ENCODE data around the gene LRRC17.

Gene LRRC17

GRCh38 chr7:102979670-102980069, 66.9 kb downstream of the LRRC17 start:
- H3K4me1 Mint-ChIP-seq (ENCODE audit: low read depth) = no peaks in the 10 kb centered on the region
- H3K36me3 Mint-ChIP-seq (ENCODE audit: low read depth) = no peaks in the 10 kb centered on the region
- H3K9me3 Mint-ChIP-seq = no peaks in the 10 kb centered on the region
- no peak overlapping the region for H3K27ac Mint-ChIP-seq
- H3K27me3 Mint-ChIP-seq = no peaks in the 10 kb centered on the region
- H3K4me3 Mint-ChIP-seq = no peak overlapping the region

GRCh38 chr7:102981451-102981850, 68.7 kb downstream of the LRRC17 start:
- no peak overlapping the region for H3K27ac Mint-ChIP-seq
- no peaks in the 10 kb centered on the region for H3K4me1 Mint-ChIP-seq (ENCODE audit: low read depth)
- H3K27me3 Mint-ChIP-seq = no peaks in the 10 kb centered on the region
- no peaks in the 10 kb centered on the region for H3K36me3 Mint-ChIP-seq (ENCODE audit: low read depth)
- no peaks in the 10 kb centered on the region for H3K9me3 Mint-ChIP-seq
- no peak overlapping the region for H3K4me3 Mint-ChIP-seq

- H3K4me3 Mint-ChIP-seq = no peak overlapping the region
- no peaks in the 10 kb centered on the region for H3K27me3 Mint-ChIP-seq
- H3K4me1 Mint-ChIP-seq (ENCODE audit: low read depth) = no peaks in the 10 kb centered on the region
- no peaks in the 10 kb centered on the region for H3K36me3 Mint-ChIP-seq (ENCODE audit: low read depth)
- H3K27ac Mint-ChIP-seq = no peak overlapping the region
- H3K9me3 Mint-ChIP-seq = no peaks in the 10 kb centered on the region
Observed at GRCh38 chr7:102982235-102982634, 69.4 kb downstream of the LRRC17 start.

GRCh38 chr7:102983602-102984001, 70.8 kb downstream of the LRRC17 start:
- no peaks in the 10 kb centered on the region for H3K9me3 Mint-ChIP-seq
- no peaks in the 10 kb centered on the region for H3K4me1 Mint-ChIP-seq (ENCODE audit: low read depth)
- no peaks in the 10 kb centered on the region for H3K36me3 Mint-ChIP-seq (ENCODE audit: low read depth)
- no peaks in the 10 kb centered on the region for H3K27me3 Mint-ChIP-seq
- no peak overlapping the region for H3K4me3 Mint-ChIP-seq
- no peak overlapping the region for H3K27ac Mint-ChIP-seq

- Mint-ChIP-seq H3K27me3 (no peaks in the 10 kb centered on the region), H3K27ac (no peak overlapping the region), H3K36me3 (ENCODE audit: low read depth) (no peaks in the 10 kb centered on the region), H3K4me1 (ENCODE audit: low read depth) (no peaks in the 10 kb centered on the region), H3K4me3 (no peak overlapping the region), H3K9me3 (no peaks in the 10 kb centered on the region)
Observed at GRCh38 chr7:102985176-102985783, 72.5 kb downstream of the LRRC17 start.

GRCh38 chr7:102988088-102988487, 75.3 kb downstream of the LRRC17 start:
- H3K36me3 Mint-ChIP-seq (ENCODE audit: low read depth) = no peaks in the 10 kb centered on the region
- no peaks in the 10 kb centered on the region for H3K27me3 Mint-ChIP-seq
- no peaks in the 10 kb centered on the region for H3K9me3 Mint-ChIP-seq
- H3K4me3 Mint-ChIP-seq = no peak overlapping the region
- H3K4me1 Mint-ChIP-seq (ENCODE audit: low read depth) = peaks cover 6% of the 10 kb centered on the region
- no peak overlapping the region for H3K27ac Mint-ChIP-seq

GRCh38 chr7:102988631-102989560, 76.1 kb downstream of the LRRC17 start:
- Mint-ChIP-seq H3K4me3 (no peak overlapping the region), H3K9me3 (no peaks in the 10 kb centered on the region), H3K36me3 (ENCODE audit: low read depth) (no peaks in the 10 kb centered on the region), H3K27ac (no peak overlapping the region), H3K4me1 (ENCODE audit: low read depth) (peaks cover 7% of the 10 kb centered on the region), H3K27me3 (no peaks in the 10 kb centered on the region)

GRCh38 chr7:102990642-102991041, 77.8 kb downstream of the LRRC17 start:
- peaks cover 7% of the 10 kb centered on the region for H3K4me1 Mint-ChIP-seq (ENCODE audit: low read depth)
- no peak overlapping the region for H3K27ac Mint-ChIP-seq
- no peaks in the 10 kb centered on the region for H3K9me3 Mint-ChIP-seq
- H3K27me3 Mint-ChIP-seq = no peaks in the 10 kb centered on the region
- H3K36me3 Mint-ChIP-seq (ENCODE audit: low read depth) = no peaks in the 10 kb centered on the region
- H3K4me3 Mint-ChIP-seq = no peak overlapping the region

GRCh38 chr7:102991077-102991539, 78.3 kb downstream of the LRRC17 start:
- Mint-ChIP-seq H3K27ac (no peak overlapping the region), H3K36me3 (ENCODE audit: low read depth) (no peaks in the 10 kb centered on the region), H3K4me1 (ENCODE audit: low read depth) (peaks cover 7% of the 10 kb centered on the region), H3K27me3 (no peaks in the 10 kb centered on the region), H3K4me3 (no peak overlapping the region), H3K9me3 (no peaks in the 10 kb centered on the region)

- Mint-ChIP-seq H3K4me3 (no peak overlapping the region), H3K36me3 (ENCODE audit: low read depth) (no peaks in the 10 kb centered on the region), H3K27me3 (no peaks in the 10 kb centered on the region), H3K9me3 (no peaks in the 10 kb centered on the region), H3K4me1 (ENCODE audit: low read depth) (peaks cover 7% of the 10 kb centered on the region), H3K27ac (no peak overlapping the region)
Observed at GRCh38 chr7:102991540-102992214, 78.9 kb downstream of the LRRC17 start.

- H3K4me3 Mint-ChIP-seq = no peak overlapping the region
- peaks cover 7% of the 10 kb centered on the region for H3K4me1 Mint-ChIP-seq (ENCODE audit: low read depth)
- H3K9me3 Mint-ChIP-seq = no peaks in the 10 kb centered on the region
- H3K27me3 Mint-ChIP-seq = no peaks in the 10 kb centered on the region
- no peaks in the 10 kb centered on the region for H3K36me3 Mint-ChIP-seq (ENCODE audit: low read depth)
- no peak overlapping the region for H3K27ac Mint-ChIP-seq
Observed at GRCh38 chr7:102992509-102992937, 79.7 kb downstream of the LRRC17 start.

GRCh38 chr7:102992938-102993717, 80.3 kb downstream of the LRRC17 start:
- Mint-ChIP-seq H3K27me3 (no peaks in the 10 kb centered on the region), H3K4me1 (ENCODE audit: low read depth) (peaks cover 7% of the 10 kb centered on the region), H3K4me3 (no peak overlapping the region), H3K27ac (no peak overlapping the region), H3K36me3 (ENCODE audit: low read depth) (no peaks in the 10 kb centered on the region), H3K9me3 (no peaks in the 10 kb centered on the region)

- no peak overlapping the region for H3K27ac Mint-ChIP-seq
- peaks cover 7% of the 10 kb centered on the region for H3K4me1 Mint-ChIP-seq (ENCODE audit: low read depth)
- no peaks in the 10 kb centered on the region for H3K36me3 Mint-ChIP-seq (ENCODE audit: low read depth)
- no peaks in the 10 kb centered on the region for H3K9me3 Mint-ChIP-seq
- no peaks in the 10 kb centered on the region for H3K27me3 Mint-ChIP-seq
- no peak overlapping the region for H3K4me3 Mint-ChIP-seq
Observed at GRCh38 chr7:102993718-102994029, 80.9 kb downstream of the LRRC17 start.

- H3K27ac Mint-ChIP-seq = no peak overlapping the region
- H3K27me3 Mint-ChIP-seq = no peaks in the 10 kb centered on the region
- H3K36me3 Mint-ChIP-seq (ENCODE audit: low read depth) = no peaks in the 10 kb centered on the region
- H3K4me3 Mint-ChIP-seq = no peak overlapping the region
- H3K4me1 Mint-ChIP-seq (ENCODE audit: low read depth) = peaks cover 7% of the 10 kb centered on the region
- no peaks in the 10 kb centered on the region for H3K9me3 Mint-ChIP-seq
Observed at GRCh38 chr7:102994567-102994966, 81.8 kb downstream of the LRRC17 start.

Data from stimulated activated naive CD8-positive, alpha-beta T cell treated with anti-CD3 and anti-CD28 coated beads, Interleukin-15, Interleukin-2, amounts not matched to agents 100 ng/mL and 50 ng/mL, for 24 hours (primary cell).